Liver (tissue), 9 donors: ENCODE results near the gene SREK1. TPM values are rescaled to one million over a fixed set of nuclear protein-coding genes. Genes with fewer than 3 reads are reported as not detected.

Experiments
- DNase-seq: peaks from one replicate; pipeline ENCODE4 v3.0.0-alpha.2; 2017; ENCODE audit warnings: low spot score
- H3K27ac ChIP-seq, 2 donors: one replicate each; pipeline ENCODE4 v1.7.0; 2013; ENCODE audit warnings: inconsistent platforms in 2 of 2, low read length in 2 of 2, control low read depth in 1 of 2, low read depth in 1 of 2, mild to moderate bottlenecking in 1 of 2
- H3K27me3 ChIP-seq, 4 donors: one replicate each; pipeline versions ENCODE4 v1.6.1 to v1.7.0; 2013; ENCODE audit warnings: low read length in 3 of 4, inconsistent platforms in 1 of 4, mild to moderate bottlenecking in 1 of 4, moderate library complexity in 1 of 4; ENCODE audit not compliant: control insufficient read depth in 4 of 4, insufficient read depth in 4 of 4
- H3K36me3 ChIP-seq, 4 donors: one replicate each; pipeline versions ENCODE4 v1.6.1 to v1.7.0; 2013; ENCODE audit warnings: low read length in 3 of 4, mild to moderate bottlenecking in 3 of 4, low read depth in 1 of 4, moderate library complexity in 1 of 4; ENCODE audit not compliant: control insufficient read depth in 4 of 4, insufficient read depth in 3 of 4
- H3K4me1 ChIP-seq, 4 donors: one replicate each; pipeline versions ENCODE4 v1.6.1 to v1.7.0; 2013; ENCODE audit warnings: low read length in 3 of 4, mild to moderate bottlenecking in 3 of 4, moderate library complexity in 1 of 4; ENCODE audit not compliant: control insufficient read depth in 4 of 4, insufficient read depth in 4 of 4
- H3K4me3 ChIP-seq, 3 donors: one replicate each; pipeline versions ENCODE4 v1.6.1 to v1.7.0; 2013; ENCODE audit warnings: low read length in 3 of 3, control low read depth in 1 of 3, low read depth in 1 of 3, mild to moderate bottlenecking in 1 of 3
- H3K9ac ChIP-seq, 2 donors: one replicate each; pipeline ENCODE4 v1.7.0; 2013; ENCODE audit warnings: low read length in 2 of 2, mild to moderate bottlenecking in 2 of 2, moderate library complexity in 2 of 2, control low read depth in 1 of 2, low read depth in 1 of 2
- H3K9me3 ChIP-seq, 4 donors: one replicate each; pipeline versions ENCODE4 v1.6.1 to v1.7.0; 2013; ENCODE audit warnings: low read length in 3 of 4; ENCODE audit not compliant: control insufficient read depth in 4 of 4
- EGR1 ChIP-seq, 2 donors: IDR thresholded peaks; 2 replicates each; pipeline ENCODE4 v1.6.1; 2016 to 2018; ENCODE audit warnings: antibody characterized with exemption in 2 of 2, low read depth in 2 of 2
- FOXA1 ChIP-seq: IDR thresholded peaks from 2 replicates; pipeline ENCODE4 v1.6.1; 2016; ENCODE audit warnings: antibody characterized with exemption
- FOXA2 ChIP-seq: IDR thresholded peaks from 2 replicates; pipeline ENCODE4 v1.6.1; 2016; ENCODE audit warnings: antibody characterized with exemption
- GABPA ChIP-seq, 2 donors: IDR thresholded peaks in 1 of 2; conservative IDR thresholded peaks in 1 of 2; 2 replicates each; pipeline ENCODE4 v1.6.1; 2016; ENCODE audit warnings: antibody characterized with exemption in 2 of 2, mild to moderate bottlenecking in 1 of 2, moderate library complexity in 1 of 2
- HNF4A ChIP-seq, 2 donors: conservative IDR thresholded peaks; 2 replicates each; pipeline ENCODE4 v1.6.1; 2016; ENCODE audit warnings: antibody characterized with exemption in 2 of 2, mild to moderate bottlenecking in 2 of 2
- HNF4G ChIP-seq: IDR thresholded peaks from 2 replicates; pipeline ENCODE4 v1.6.1; 2016; ENCODE audit warnings: antibody characterized with exemption
- JUND ChIP-seq, 2 donors: IDR thresholded peaks; 2 replicates each; pipeline ENCODE4 v1.6.1; 2016; ENCODE audit warnings: antibody characterized with exemption in 2 of 2
- NR2F2 ChIP-seq: IDR thresholded peaks from 2 replicates; pipeline ENCODE4 v1.6.1; 2016; ENCODE audit warnings: antibody characterized with exemption
- RAD21 ChIP-seq, 2 donors: IDR thresholded peaks; 2 replicates each; pipeline ENCODE4 v1.6.1; 2016; ENCODE audit warnings: antibody characterized with exemption in 2 of 2, mild to moderate bottlenecking in 2 of 2
- RXRA ChIP-seq, 2 donors: IDR thresholded peaks; 2 replicates each; pipeline ENCODE4 v1.6.1; 2017 to 2018; ENCODE audit warnings: antibody characterized with exemption in 2 of 2, mild to moderate bottlenecking in 1 of 2
- SP1 ChIP-seq: IDR thresholded peaks from 2 replicates; pipeline ENCODE4 v1.6.1; 2018; ENCODE audit warnings: antibody characterized with exemption, mild to moderate bottlenecking
- TAF1 ChIP-seq: conservative IDR thresholded peaks from 2 replicates; pipeline ENCODE4 v1.6.1; 2016; ENCODE audit warnings: antibody characterized with exemption, mild to moderate bottlenecking
- YY1 ChIP-seq: IDR thresholded peaks from 2 replicates; pipeline ENCODE4 v1.6.1; 2016; ENCODE audit warnings: antibody characterized with exemption, mild to moderate bottlenecking
- WGBS: extraction: QIAGEN DNeasy Blood & Tissue Kit; methylation state at CpG from one replicate; pipeline ENCODE4 v1.1.7; 2013; 5-methylcytosine and 5-hydroxymethylcytosine counted together
- polyA plus RNA-seq, 2 donors: library from polyadenylated mRNA; stranded (reverse) in 1 of 2; unstranded in 1 of 2; fragments of 200-250 nt in 1 of 2; fragments of >200 nt in 1 of 2; fragmentation: Nextera tagmentation in 1 of 2; extraction: Ambion mirVana in 1 of 2; gene quantifications; one replicate each; pipeline versions ENCODE4 v1.2.1 to v1.2.3, GENCODE V29; 2013 to 2015
- total RNA-seq, 2 donors: library from RNA; depleted of rRNA; stranded (reverse); fragments of >200 nt; gene quantifications; one replicate each; pipeline ENCODE4 v1.2.3, GENCODE V29; 2014
- TF ChIP-seq, protein P1 (sequence below): fragments of 150-350 bp; IDR thresholded peaks from 2 replicates; pipeline ENCODE4 v1.5.1; 2017; ENCODE audit warnings: improper control_type of control experiment, low read depth, low read length; ENCODE audit not compliant: missing input control
- TF ChIP-seq, protein P2 (sequence below): IDR thresholded peaks from 2 replicates; pipeline ENCODE4 v1.6.1; 2016; ENCODE audit warnings: antibody characterized with exemption
- TF ChIP-seq, protein P3 (sequence below): IDR thresholded peaks from 2 replicates; pipeline ENCODE4 v1.6.1; 2016; ENCODE audit warnings: antibody characterized with exemption, mild to moderate bottlenecking
- donor health status: healthy.
- donor health status: healthy.
- donor health status: healthy.
- donor health status: healthy.
- donor health status: healthy.

Gene SREK1
- total and polyA plus RNA-seq, 4 donors, result 10.2 to 85.8 (median 43.9) TPM

DNA sequence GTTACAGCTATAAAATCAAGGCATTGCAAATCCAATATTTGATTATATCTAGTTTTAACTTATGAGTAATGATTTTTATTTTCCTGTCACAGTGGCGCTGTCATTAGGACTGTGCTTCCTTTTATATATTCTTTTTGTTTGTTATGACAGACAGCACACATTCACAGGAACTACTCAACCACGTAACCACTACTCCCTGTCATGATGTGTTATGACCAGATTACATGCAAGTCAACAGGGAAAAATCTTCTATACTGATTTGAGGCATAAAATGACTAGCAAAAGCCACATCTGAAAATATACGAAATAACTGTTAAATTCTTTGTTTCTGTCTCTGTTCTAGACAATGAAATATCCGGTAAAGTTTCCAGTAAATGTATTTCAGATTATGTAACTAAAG lies 25.4 kb downstream of the SREK1 start:
- Histone ChIP-seq H3K4me1 (no peaks in the 10 kb centered on the region), H3K27ac (no peak overlapping the region), H3K4me3 (no peak overlapping the region), H3K27me3 (no peaks in the 10 kb centered on the region), H3K9me3 (no peaks in the 10 kb centered on the region), H3K36me3 (peaks cover under 1 to 40% (median 32%) of the 10 kb centered on the region in 4 donors), H3K9ac (no peak overlapping the region)
- TF ChIP-seq GABPA (IDR thresholded peaks at IDR 0.05 in 1 of 2, conservative IDR thresholded peaks at IDR 0.05 in 1 of 2) (no peak), SP1 (no peak), HNF4A (conservative IDR thresholded peaks at IDR 0.05) (no peak), NR2F2 (no peak), JUND (IDR thresholded peaks at IDR 0.05) (no peak), EGR1 (IDR thresholded peaks at IDR 0.05; ENCODE audit: low read depth in 2 of 2) (no peak), RXRA (IDR thresholded peaks at IDR 0.05) (no peak), FOXA2 (no peak), YY1 (no peak), FOXA1 (no peak), TAF1 (no peak), HNF4G (no peak), RAD21 (IDR thresholded peaks at IDR 0.05) (no peak)
- TF ChIP-seq, protein P1, sequence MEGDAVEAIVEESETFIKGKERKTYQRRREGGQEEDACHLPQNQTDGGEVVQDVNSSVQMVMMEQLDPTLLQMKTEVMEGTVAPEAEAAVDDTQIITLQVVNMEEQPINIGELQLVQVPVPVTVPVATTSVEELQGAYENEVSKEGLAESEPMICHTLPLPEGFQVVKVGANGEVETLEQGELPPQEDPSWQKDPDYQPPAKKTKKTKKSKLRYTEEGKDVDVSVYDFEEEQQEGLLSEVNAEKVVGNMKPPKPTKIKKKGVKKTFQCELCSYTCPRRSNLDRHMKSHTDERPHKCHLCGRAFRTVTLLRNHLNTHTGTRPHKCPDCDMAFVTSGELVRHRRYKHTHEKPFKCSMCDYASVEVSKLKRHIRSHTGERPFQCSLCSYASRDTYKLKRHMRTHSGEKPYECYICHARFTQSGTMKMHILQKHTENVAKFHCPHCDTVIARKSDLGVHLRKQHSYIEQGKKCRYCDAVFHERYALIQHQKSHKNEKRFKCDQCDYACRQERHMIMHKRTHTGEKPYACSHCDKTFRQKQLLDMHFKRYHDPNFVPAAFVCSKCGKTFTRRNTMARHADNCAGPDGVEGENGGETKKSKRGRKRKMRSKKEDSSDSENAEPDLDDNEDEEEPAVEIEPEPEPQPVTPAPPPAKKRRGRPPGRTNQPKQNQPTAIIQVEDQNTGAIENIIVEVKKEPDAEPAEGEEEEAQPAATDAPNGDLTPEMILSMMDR, result no peak
- TF ChIP-seq, protein P2, sequence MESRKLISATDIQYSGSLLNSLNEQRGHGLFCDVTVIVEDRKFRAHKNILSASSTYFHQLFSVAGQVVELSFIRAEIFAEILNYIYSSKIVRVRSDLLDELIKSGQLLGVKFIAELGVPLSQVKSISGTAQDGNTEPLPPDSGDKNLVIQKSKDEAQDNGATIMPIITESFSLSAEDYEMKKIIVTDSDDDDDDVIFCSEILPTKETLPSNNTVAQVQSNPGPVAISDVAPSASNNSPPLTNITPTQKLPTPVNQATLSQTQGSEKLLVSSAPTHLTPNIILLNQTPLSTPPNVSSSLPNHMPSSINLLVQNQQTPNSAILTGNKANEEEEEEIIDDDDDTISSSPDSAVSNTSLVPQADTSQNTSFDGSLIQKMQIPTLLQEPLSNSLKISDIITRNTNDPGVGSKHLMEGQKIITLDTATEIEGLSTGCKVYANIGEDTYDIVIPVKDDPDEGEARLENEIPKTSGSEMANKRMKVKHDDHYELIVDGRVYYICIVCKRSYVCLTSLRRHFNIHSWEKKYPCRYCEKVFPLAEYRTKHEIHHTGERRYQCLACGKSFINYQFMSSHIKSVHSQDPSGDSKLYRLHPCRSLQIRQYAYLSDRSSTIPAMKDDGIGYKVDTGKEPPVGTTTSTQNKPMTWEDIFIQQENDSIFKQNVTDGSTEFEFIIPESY, result no peak
- no peak for DNase-seq
- 92% methylated on average over 4 of the region's 4 CpGs for WGBS

DNA sequence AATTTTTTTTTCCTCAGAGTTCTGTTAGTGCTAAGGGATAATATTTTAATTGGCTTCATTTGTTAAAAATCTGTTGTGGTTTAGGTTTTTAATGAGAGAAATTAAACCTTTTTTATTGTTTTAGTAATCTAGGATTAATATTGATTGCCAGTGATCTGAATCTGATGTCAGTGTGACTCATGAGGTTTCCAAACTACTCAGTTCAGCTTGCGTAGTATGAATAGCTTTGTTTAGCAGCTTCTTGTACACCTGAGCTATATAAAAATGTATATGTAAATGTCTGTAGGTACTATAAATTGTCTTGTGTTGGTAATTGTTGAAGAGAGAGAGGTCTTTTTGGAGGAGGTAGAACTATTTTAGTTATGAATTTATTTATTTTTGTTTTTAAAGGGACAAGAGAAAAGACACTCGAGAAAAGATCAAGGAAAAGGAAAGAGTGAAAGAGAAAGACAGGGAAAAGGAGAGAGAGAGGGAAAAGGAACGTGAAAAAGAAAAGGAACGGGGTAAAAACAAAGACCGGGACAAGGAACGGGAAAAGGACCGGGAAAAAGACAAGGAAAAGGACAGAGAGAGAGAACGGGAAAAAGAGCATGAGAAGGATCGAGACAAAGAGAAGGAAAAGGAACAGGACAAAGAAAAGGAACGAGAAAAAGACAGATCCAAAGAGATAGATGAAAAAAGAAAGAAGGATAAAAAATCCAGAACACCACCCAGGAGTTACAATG lies 26.3 kb downstream of the SREK1 start:
- no peaks in the 10 kb centered on the region for H3K4me1 ChIP-seq
- no peaks in the 10 kb centered on the region for H3K27me3 ChIP-seq
- no peak overlapping the region for H3K4me3 ChIP-seq
- H3K9me3 ChIP-seq, result no peaks in the 10 kb centered on the region
- no peak overlapping the region for H3K9ac ChIP-seq
- no peak overlapping the region for H3K27ac ChIP-seq
- DNase-seq, result no peak
- H3K36me3 ChIP-seq, result peaks cover 0 to 41% (median 34%) of the 10 kb centered on the region in 4 donors
- 95% methylated on average over 10 of the region's 10 CpGs for WGBS
- TF ChIP-seq, protein P3, sequence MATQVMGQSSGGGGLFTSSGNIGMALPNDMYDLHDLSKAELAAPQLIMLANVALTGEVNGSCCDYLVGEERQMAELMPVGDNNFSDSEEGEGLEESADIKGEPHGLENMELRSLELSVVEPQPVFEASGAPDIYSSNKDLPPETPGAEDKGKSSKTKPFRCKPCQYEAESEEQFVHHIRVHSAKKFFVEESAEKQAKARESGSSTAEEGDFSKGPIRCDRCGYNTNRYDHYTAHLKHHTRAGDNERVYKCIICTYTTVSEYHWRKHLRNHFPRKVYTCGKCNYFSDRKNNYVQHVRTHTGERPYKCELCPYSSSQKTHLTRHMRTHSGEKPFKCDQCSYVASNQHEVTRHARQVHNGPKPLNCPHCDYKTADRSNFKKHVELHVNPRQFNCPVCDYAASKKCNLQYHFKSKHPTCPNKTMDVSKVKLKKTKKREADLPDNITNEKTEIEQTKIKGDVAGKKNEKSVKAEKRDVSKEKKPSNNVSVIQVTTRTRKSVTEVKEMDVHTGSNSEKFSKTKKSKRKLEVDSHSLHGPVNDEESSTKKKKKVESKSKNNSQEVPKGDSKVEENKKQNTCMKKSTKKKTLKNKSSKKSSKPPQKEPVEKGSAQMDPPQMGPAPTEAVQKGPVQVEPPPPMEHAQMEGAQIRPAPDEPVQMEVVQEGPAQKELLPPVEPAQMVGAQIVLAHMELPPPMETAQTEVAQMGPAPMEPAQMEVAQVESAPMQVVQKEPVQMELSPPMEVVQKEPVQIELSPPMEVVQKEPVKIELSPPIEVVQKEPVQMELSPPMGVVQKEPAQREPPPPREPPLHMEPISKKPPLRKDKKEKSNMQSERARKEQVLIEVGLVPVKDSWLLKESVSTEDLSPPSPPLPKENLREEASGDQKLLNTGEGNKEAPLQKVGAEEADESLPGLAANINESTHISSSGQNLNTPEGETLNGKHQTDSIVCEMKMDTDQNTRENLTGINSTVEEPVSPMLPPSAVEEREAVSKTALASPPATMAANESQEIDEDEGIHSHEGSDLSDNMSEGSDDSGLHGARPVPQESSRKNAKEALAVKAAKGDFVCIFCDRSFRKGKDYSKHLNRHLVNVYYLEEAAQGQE, result no peak
- no peak for TF ChIP-seq GABPA (IDR thresholded peaks at IDR 0.05 in 1 of 2, conservative IDR thresholded peaks at IDR 0.05 in 1 of 2)
